Type B pancreatic cell (in vitro differentiated cells): Measurements from ENCODE around the gene TLCD1. TPM values are rescaled to one million over a fixed set of nuclear protein-coding genes. Genes with fewer than 3 reads are reported as not detected.
A peak's percentile ranks its signal among the peaks of the same experiment; 100 is the strongest.
"Not testable (repeated sequence)": the region's sequence is repeated elsewhere in the genome, so short reads cannot be mapped to it uniquely, and the experiment has no call there.

Source experiments
- DNase-seq: peaks from one replicate; pipeline ENCODE4 v3.0.0; 2021; ENCODE audit warnings: mixed read lengths; ENCODE audit not compliant: unreplicated experiment; ENCODE audit errors: extremely low spot score
- H3K27ac Mint-ChIP-seq: 2 replicates; pipeline ENCODE4 v1.8.0; 2021; ENCODE audit warnings: mild to moderate bottlenecking, mixed read lengths
- H3K27me3 Mint-ChIP-seq: 2 replicates; pipeline ENCODE4 v1.8.0; 2021; ENCODE audit warnings: mixed read lengths
- H3K36me3 Mint-ChIP-seq: 2 replicates; pipeline ENCODE4 v1.8.0; 2021; ENCODE audit warnings: mixed read lengths
- H3K4me1 Mint-ChIP-seq: one replicate; pipeline ENCODE4 v1.8.0; 2021; ENCODE audit warnings: mixed read lengths; ENCODE audit not compliant: unreplicated experiment
- H3K4me3 Mint-ChIP-seq: 2 replicates; pipeline ENCODE4 v1.8.0; 2021; ENCODE audit warnings: mild to moderate bottlenecking, mixed read lengths
- H3K9me3 Mint-ChIP-seq: 2 replicates; pipeline ENCODE4 v1.8.0; 2021; ENCODE audit warnings: mixed read lengths
- CTCF ChIP-seq: fragments of 200-600 bp; sonication (generic); conservative IDR thresholded peaks from 2 replicates; pipeline ENCODE4 v1.5.0; 2021; ENCODE audit warnings: antibody characterized with exemption, mild to moderate bottlenecking
- total RNA-seq: library from RNA; stranded (reverse); gene quantifications from 2 replicates; pipeline ENCODE4 v1.2.1, GENCODE V29; 2021; ENCODE audit warnings: low replicate concordance

The TLCD1 gene
- total RNA-seq, 1 donor from 2014 or later, result 18.6 TPM

GRCh38 chr17:28740406-28741357 lies 14.6 kb upstream of the TLCD1 start:
- Mint-ChIP-seq H3K27me3 (no peaks in the 10 kb centered on the region), H3K36me3 (peaks cover 10% of the 10 kb centered on the region), H3K27ac (peak overlapping the region; percentile 64), H3K9me3 (no peaks in the 10 kb centered on the region), H3K4me1 (peaks cover 6% of the 10 kb centered on the region), H3K4me3 (no peak overlapping the region)
- no peak for DNase-seq
- TF ChIP-seq CTCF, result no peak

GRCh38 chr17:28738680-28739384 lies 12.8 kb upstream of the TLCD1 start:
- Mint-ChIP-seq H3K36me3 (peaks cover 10% of the 10 kb centered on the region), H3K9me3 (no peaks in the 10 kb centered on the region), H3K27ac (peak overlapping the region; percentile 94), H3K4me1 (peaks cover 6% of the 10 kb centered on the region), H3K27me3 (no peaks in the 10 kb centered on the region), H3K4me3 (peak overlapping the region; percentile 34)
- DNase-seq, result no peak
- no peak for TF ChIP-seq CTCF

GRCh38 chr17:28737770-28738679 lies 12.0 kb upstream of the TLCD1 start:
- Mint-ChIP-seq H3K27me3 (no peaks in the 10 kb centered on the region), H3K27ac (peak overlapping the region; percentile 94), H3K4me3 (peak overlapping the region; percentile 34), H3K4me1 (peaks cover 6% of the 10 kb centered on the region), H3K36me3 (peaks cover 10% of the 10 kb centered on the region), H3K9me3 (no peaks in the 10 kb centered on the region)
- no peak for TF ChIP-seq CTCF
- no peak for DNase-seq

- no peak for TF ChIP-seq CTCF
- DNase-seq, result no peak
- H3K4me1 Mint-ChIP-seq, result peaks cover 6% of the 10 kb centered on the region
- no peak overlapping the region for H3K4me3 Mint-ChIP-seq
- no peak overlapping the region for H3K27ac Mint-ChIP-seq
- no peaks in the 10 kb centered on the region for H3K9me3 Mint-ChIP-seq
- peaks cover 10% of the 10 kb centered on the region for H3K36me3 Mint-ChIP-seq
- no peaks in the 10 kb centered on the region for H3K27me3 Mint-ChIP-seq
Observed at GRCh38 chr17:28737316-28737715, 11.3 kb upstream of the TLCD1 start.

GRCh38 chr17:28735913-28736769 lies 10.1 kb upstream of the TLCD1 start:
- H3K9me3 Mint-ChIP-seq, H3K4me3 Mint-ChIP-seq, H3K36me3 Mint-ChIP-seq, DNase-seq, H3K27me3 Mint-ChIP-seq, H3K27ac Mint-ChIP-seq, H3K4me1 Mint-ChIP-seq: not testable (repeated sequence)
